ENCODE data around the gene PEPD.

DNA sequence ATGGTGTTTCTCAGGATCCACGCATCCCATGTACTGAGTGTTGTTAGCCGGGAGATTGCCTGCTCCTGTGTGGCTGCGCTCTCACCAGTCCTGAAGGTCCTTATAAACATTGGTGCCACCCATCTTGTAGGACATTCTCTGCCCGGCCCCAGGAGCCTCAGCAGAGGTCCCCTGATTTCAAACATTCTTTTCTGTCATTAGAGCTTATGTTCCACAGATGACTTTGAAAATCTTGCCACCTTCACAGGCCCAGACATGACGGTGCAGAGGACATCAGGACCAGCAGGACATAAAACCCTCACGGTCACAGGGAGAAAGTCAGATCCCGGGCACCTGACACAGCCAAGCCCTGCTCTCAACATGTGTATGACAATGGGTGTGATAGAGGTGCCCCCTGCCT is 33.2 kb upstream of the PEPD start:
- TF ChIP-seq, protein P1, sequence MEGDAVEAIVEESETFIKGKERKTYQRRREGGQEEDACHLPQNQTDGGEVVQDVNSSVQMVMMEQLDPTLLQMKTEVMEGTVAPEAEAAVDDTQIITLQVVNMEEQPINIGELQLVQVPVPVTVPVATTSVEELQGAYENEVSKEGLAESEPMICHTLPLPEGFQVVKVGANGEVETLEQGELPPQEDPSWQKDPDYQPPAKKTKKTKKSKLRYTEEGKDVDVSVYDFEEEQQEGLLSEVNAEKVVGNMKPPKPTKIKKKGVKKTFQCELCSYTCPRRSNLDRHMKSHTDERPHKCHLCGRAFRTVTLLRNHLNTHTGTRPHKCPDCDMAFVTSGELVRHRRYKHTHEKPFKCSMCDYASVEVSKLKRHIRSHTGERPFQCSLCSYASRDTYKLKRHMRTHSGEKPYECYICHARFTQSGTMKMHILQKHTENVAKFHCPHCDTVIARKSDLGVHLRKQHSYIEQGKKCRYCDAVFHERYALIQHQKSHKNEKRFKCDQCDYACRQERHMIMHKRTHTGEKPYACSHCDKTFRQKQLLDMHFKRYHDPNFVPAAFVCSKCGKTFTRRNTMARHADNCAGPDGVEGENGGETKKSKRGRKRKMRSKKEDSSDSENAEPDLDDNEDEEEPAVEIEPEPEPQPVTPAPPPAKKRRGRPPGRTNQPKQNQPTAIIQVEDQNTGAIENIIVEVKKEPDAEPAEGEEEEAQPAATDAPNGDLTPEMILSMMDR (conservative IDR thresholded peaks at IDR 0.05 in 1 of 2, IDR thresholded peaks at IDR 0.05 in 1 of 2; ENCODE audit: extremely low read depth in 1 of 2, insufficient read depth in 1 of 2, low read depth in 1 of 2, low read length in 2 of 2): no peak
- TF ChIP-seq EZH2 (IDR thresholded peaks at IDR 0.05; ENCODE audit: borderline replicate concordance, low read length): no peak

Data from mammary epithelial cell (primary cell).